Fibroblast of lung (primary cell): ENCODE results near the gene IGSF10.

Source experiments
- CTCF ChIP-seq, 2 donors: IDR thresholded peaks in 1 of 2; conservative IDR thresholded peaks in 1 of 2; 1 replicate in 1 of 2; 2 replicates in 1 of 2; pipeline ENCODE4 v1.5.1; 2011 to 2012; ENCODE audit warnings: low read length in 2 of 2, control low read depth in 1 of 2, inconsistent platforms in 1 of 2, low read depth in 1 of 2, mild to moderate bottlenecking in 1 of 2
- EZH2 ChIP-seq: IDR thresholded peaks from 2 replicates; pipeline ENCODE4 v1.5.1; 2012; ENCODE audit warnings: low read length, control low read depth, mild to moderate bottlenecking; ENCODE audit errors: missing control alignments

- no peak for TF ChIP-seq EZH2
- TF ChIP-seq CTCF (conservative IDR thresholded peaks at IDR 0.05 in 1 of 2, IDR thresholded peaks at IDR 0.05 in 1 of 2; ENCODE audit: low read depth in 1 of 2, low read length in 2 of 2): no peak
Observed at GRCh38 chr3:151446002-151446340, 14.9 kb downstream of the IGSF10 start.
